H1 (cell line): ENCODE data around the gene CYTIP. TPM values are rescaled to one million over a fixed set of nuclear protein-coding genes. Genes with fewer than 3 reads are reported as not detected.

Experiments
- CTCF ChIA-PET: fragments of 300-600 bp; sonication (Branson Sonifier 250); formaldehyde crosslinking; loops from one replicate; lab custom pipeline; 2021; ENCODE audit not compliant: partially characterized antibody; lab: Charles Lee
- POLR2A ChIA-PET: fragments of 300-600 bp; sonication (Branson Sonifier 250); formaldehyde crosslinking; loops from one replicate; lab custom pipeline; 2021; ENCODE audit warnings: inconsistent platforms; ENCODE audit not compliant: partially characterized antibody; lab: Charles Lee
- DNase-seq, 2 experiments: peaks; one replicate each; pipeline versions ENCODE4 v3.0.0 to v3.0.0-alpha.2; 2010 to 2022; ENCODE audit warnings: low spot score in 2 of 2, low read depth in 1 of 2, mixed read lengths in 1 of 2
- FAIRE-seq: peaks from 2 replicates; lab custom pipeline; 2011; peaks lifted over from hg19 to GRCh38; lab: Jason Lieb, UNC
- H2AFZ ChIP-seq: 2 replicates; pipeline ENCODE4 v1.8.1; 2012; ENCODE audit warnings: low read length, inconsistent platforms
- H2AK5ac ChIP-seq: 2 replicates; pipeline ENCODE4 v1.6.1; 2013; ENCODE audit warnings: low read depth, low read length
- H2BK120ac ChIP-seq: replicated peaks from 2 replicates; pipeline ENCODE3; 2013; ENCODE audit warnings: low read depth, low read length, inconsistent platforms
- H2BK12ac ChIP-seq: 2 replicates; pipeline ENCODE4 v1.6.1; 2013; ENCODE audit warnings: low read depth, low read length
- H2BK15ac ChIP-seq: 2 replicates; pipeline ENCODE4 v1.6.1; 2013; ENCODE audit warnings: low read length
- H2BK20ac ChIP-seq: 2 replicates; pipeline ENCODE4 v1.6.1; 2013; ENCODE audit warnings: low read length
- H2BK5ac ChIP-seq: 2 replicates; pipeline ENCODE4 v1.6.1; 2013; ENCODE audit warnings: low read depth, low read length
- H3K14ac ChIP-seq: 2 replicates; pipeline ENCODE4 v1.6.1; 2013; ENCODE audit warnings: inconsistent platforms; ENCODE audit not compliant: insufficient read length
- H3K18ac ChIP-seq: 2 replicates; pipeline ENCODE4 v1.6.1; 2013; ENCODE audit warnings: low read length; ENCODE audit errors: extremely low read depth
- H3K23ac ChIP-seq: 2 replicates; pipeline ENCODE4 v1.6.1; 2013; ENCODE audit warnings: inconsistent platforms; ENCODE audit not compliant: insufficient read length
- H3K23me2 ChIP-seq: 2 replicates; pipeline ENCODE4 v1.6.1; 2013; ENCODE audit warnings: low read depth, low read length
- H3K27ac ChIP-seq: 2 replicates; pipeline ENCODE4 v1.6.1; 2011; ENCODE audit warnings: low read depth, low read length, inconsistent platforms
- H3K27me3 ChIP-seq, 4 experiments: replicated peaks in 1 of 4; 1 replicate in 1 of 4; 2 replicates in 3 of 4; pipeline versions ENCODE4 v1.6.1 to v1.8.1; 2011 to 2013; ENCODE audit warnings: low read length in 3 of 4, mild to moderate bottlenecking in 3 of 4, inconsistent platforms in 2 of 4, mixed read lengths in 2 of 4, moderate library complexity in 1 of 4; ENCODE audit not compliant: control insufficient read depth in 3 of 4, insufficient read depth in 3 of 4; ENCODE audit errors: extremely low read depth in 1 of 4
- H3K36me3 ChIP-seq, 4 experiments: 2 replicates each; pipeline versions ENCODE4 v1.6.1 to v1.8.1; 2011 to 2013; ENCODE audit warnings: mild to moderate bottlenecking in 4 of 4, low read length in 3 of 4, moderate library complexity in 2 of 4, control low read depth in 1 of 4, inconsistent platforms in 1 of 4; ENCODE audit not compliant: insufficient read depth in 4 of 4, control insufficient read depth in 2 of 4
- H3K4ac ChIP-seq: replicated peaks from 2 replicates; pipeline ENCODE3; 2013; ENCODE audit warnings: low read length, low read depth, mixed read lengths, inconsistent platforms; ENCODE audit not compliant: insufficient read length
- H3K4me1 ChIP-seq, 4 experiments: replicated peaks in 1 of 4; 1 replicate in 1 of 4; 2 replicates in 3 of 4; pipeline versions ENCODE4 v1.6.1 to v1.8.1; 2011 to 2013; ENCODE audit warnings: low read length in 3 of 4, inconsistent platforms in 2 of 4, mixed read lengths in 1 of 4; ENCODE audit not compliant: insufficient read depth in 4 of 4, control insufficient read depth in 3 of 4
- H3K4me2 ChIP-seq, 2 experiments: 2 replicates each; pipeline versions ENCODE4 v1.6.1 to v1.8.1; 2011 to 2013; ENCODE audit warnings: low read depth in 2 of 2, low read length in 2 of 2, control low read depth in 1 of 2, inconsistent platforms in 1 of 2, mild to moderate bottlenecking in 1 of 2; ENCODE audit not compliant: insufficient read depth in 1 of 2
- H3K4me3 ChIP-seq, 4 experiments: fragments of 200-600, 300-600 bp in 1 of 4; sonication (generic), shearing (Covaris generic), sonication (Bioruptor Twin) in 1 of 4; 2 replicates each; pipeline versions ENCODE4 v1.5.1 to v1.8.1; 2011 to 2016; ENCODE audit warnings: low read length in 4 of 4, low read depth in 3 of 4, control low read depth in 2 of 4, inconsistent platforms in 2 of 4, mild to moderate bottlenecking in 2 of 4, mixed read lengths in 1 of 4, moderate library complexity in 1 of 4; ENCODE audit not compliant: insufficient read depth in 2 of 4; ENCODE audit errors: extremely low read depth in 1 of 4
- H3K56ac ChIP-seq: replicated peaks from 2 replicates; pipeline ENCODE3; 2013; ENCODE audit warnings: low read depth, mild to moderate bottlenecking, mixed read lengths, low read length, inconsistent platforms; ENCODE audit not compliant: insufficient read length
- H3K79me1 ChIP-seq: 2 replicates; pipeline ENCODE4 v1.6.1; 2013; ENCODE audit warnings: low read depth, low read length, control low read depth
- H3K79me2 ChIP-seq, 2 experiments: 2 replicates each; pipeline versions ENCODE4 v1.6.1 to v1.8.1; 2012 to 2013; ENCODE audit warnings: low read length in 2 of 2, mild to moderate bottlenecking in 2 of 2, inconsistent platforms in 1 of 2; ENCODE audit not compliant: insufficient read depth in 2 of 2, control insufficient read depth in 1 of 2
- H3K9ac ChIP-seq, 4 experiments: replicated peaks in 1 of 4; 1 replicate in 1 of 4; 2 replicates in 3 of 4; pipeline versions ENCODE4 v1.6.1 to v1.8.1; 2011 to 2013; ENCODE audit warnings: low read depth in 3 of 4, low read length in 3 of 4, control low read depth in 2 of 4, mild to moderate bottlenecking in 2 of 4, moderate library complexity in 2 of 4, inconsistent platforms in 1 of 4; ENCODE audit errors: extremely low read depth in 1 of 4
- H3K9me3 ChIP-seq, 2 experiments: 2 replicates each; pipeline versions ENCODE4 v1.6.1 to v1.8.1; 2012 to 2013; ENCODE audit warnings: mild to moderate bottlenecking in 2 of 2, moderate library complexity in 2 of 2, control low read depth in 1 of 2, inconsistent platforms in 1 of 2, low read depth in 1 of 2, low read length in 1 of 2, mixed read lengths in 1 of 2; ENCODE audit not compliant: insufficient read depth in 2 of 2
- H4K20me1 ChIP-seq, 2 experiments: replicated peaks in 1 of 2; 2 replicates each; pipeline versions ENCODE3 to v1.8.1; 2011 to 2013; ENCODE audit warnings: inconsistent platforms in 2 of 2, low read length in 2 of 2, mild to moderate bottlenecking in 1 of 2; ENCODE audit not compliant: insufficient read depth in 2 of 2, control insufficient read depth in 1 of 2
- H4K5ac ChIP-seq: 2 replicates; pipeline ENCODE4 v1.6.1; 2013; ENCODE audit warnings: low read length, low read depth, mixed read lengths, inconsistent platforms; ENCODE audit not compliant: insufficient read length
- H4K8ac ChIP-seq: 2 replicates; pipeline ENCODE4 v1.8.0; 2013; ENCODE audit warnings: mild to moderate bottlenecking, moderate library complexity, low read length, inconsistent platforms; ENCODE audit not compliant: insufficient read depth; ENCODE audit errors: extremely low read depth
- H4K91ac ChIP-seq: replicated peaks from 2 replicates; pipeline ENCODE3; 2013; ENCODE audit warnings: low read length, mixed read lengths, inconsistent platforms; ENCODE audit not compliant: insufficient read length
- BACH1 ChIP-seq: IDR thresholded peaks from 2 replicates; pipeline ENCODE4 v1.6.1; 2012; ENCODE audit warnings: low read length, improper control_type of control experiment
- CHD2 ChIP-seq: IDR thresholded peaks from 2 replicates; pipeline ENCODE4 v1.6.1; 2012; ENCODE audit warnings: low read length, improper control_type of control experiment
- GABPA ChIP-seq: IDR thresholded peaks from 2 replicates; pipeline ENCODE4 v1.6.1; 2011; ENCODE audit warnings: mild to moderate bottlenecking, low read length, moderate library complexity, borderline replicate concordance; ENCODE audit not compliant: insufficient read depth
- JUN ChIP-seq: IDR thresholded peaks from 2 replicates; pipeline ENCODE4 v1.6.1; 2011; ENCODE audit warnings: low read depth, mild to moderate bottlenecking, improper control_type of control experiment, low read length
- KDM4A ChIP-seq: IDR thresholded peaks from one replicate; pipeline ENCODE4 v1.7.1; 2012; ENCODE audit warnings: low read depth, mild to moderate bottlenecking, moderate library complexity, low read length, inconsistent platforms; ENCODE audit not compliant: severe bottlenecking
- NANOG ChIP-seq: IDR thresholded peaks from 2 replicates; pipeline ENCODE4 v1.6.1; 2011; ENCODE audit warnings: low read length, low read depth, mild to moderate bottlenecking, inconsistent platforms; ENCODE audit not compliant: insufficient read depth, poor library complexity, severe bottlenecking
- POLR2AphosphoS5 ChIP-seq: IDR thresholded peaks from 2 replicates; pipeline ENCODE4 v1.6.1; 2011; ENCODE audit warnings: low read depth, low read length
- RNF2 ChIP-seq: fragments of 200-900, 300-1000 bp; sonication (generic); IDR thresholded peaks from 2 replicates; pipeline ENCODE4 v1.7.1; 2016; ENCODE audit warnings: borderline replicate concordance, low read depth, mild to moderate bottlenecking, antibody characterized with exemption, low read length; ENCODE audit not compliant: poor library complexity, severe bottlenecking; ENCODE audit errors: missing control alignments
- RXRA ChIP-seq: IDR thresholded peaks from 2 replicates; pipeline ENCODE4 v1.6.1; 2011; ENCODE audit warnings: low read depth, mild to moderate bottlenecking, low read length, moderate library complexity; ENCODE audit not compliant: insufficient read depth
- WGBS, 2 experiments: shearing (Covaris generic) in 1 of 2; methylation state at CpG; one replicate each; pipeline versions ENCODE4 v1.1.6 to v1.1.7; 2013 to 2015; ENCODE audit warnings: low lambda C conversion rate in 2 of 2, mixed read lengths in 2 of 2, inconsistent platforms in 1 of 2, low coverage in 1 of 2, missing lambda C conversion rate in 1 of 2; ENCODE audit not compliant: insufficient replicate concordance in 2 of 2, insufficient coverage in 1 of 2, insufficient read length in 1 of 2; ENCODE audit errors: extremely low coverage in 1 of 2, missing lambda C conversion rate in 1 of 2; 5-methylcytosine and 5-hydroxymethylcytosine counted together
- polyA plus RNA-seq, 7 experiments: library from polyadenylated mRNA; depleted of rRNA in 3 of 7; stranded (reverse) in 5 of 7; unstranded in 2 of 7; fragments of >200 nt in 5 of 7; fragments of 200-250 nt in 2 of 7; gene quantifications; 1 replicate in 5 of 7; 2 replicates in 1 of 7; 4 replicates in 1 of 7; pipeline versions ENCODE4 v1.2.1 to v1.2.3, GENCODE V29; 2011 to 2013; ENCODE audit warnings: missing spikeins in 2 of 7, mixed read lengths in 2 of 7
- total RNA-seq: library from RNA; stranded (reverse); fragmentation: NEBNext Ultra II Directional; extraction: Animal tissue kit (Norgen Biotek cat#: 25700); gene quantifications from 2 replicates; pipeline ENCODE4 v1.2.1, GENCODE V29; 2021
- TF ChIP-seq, protein P1 (sequence below): IDR thresholded peaks from 2 replicates; pipeline ENCODE4 v1.6.1; 2011; ENCODE audit warnings: low read depth, mild to moderate bottlenecking, low read length; ENCODE audit not compliant: insufficient read depth
- TF ChIP-seq, protein P2 (sequence below): IDR thresholded peaks from 2 replicates; pipeline ENCODE4 v1.6.1; 2012; ENCODE audit warnings: low read length, inconsistent platforms

Gene CYTIP
- total and polyA plus RNA-seq, 2 of the 8 experiments (the other 6 are each of a cell fraction or from before 2014, with no cell fraction given) = 0.12 TPM; not detected in 1

DNA sequence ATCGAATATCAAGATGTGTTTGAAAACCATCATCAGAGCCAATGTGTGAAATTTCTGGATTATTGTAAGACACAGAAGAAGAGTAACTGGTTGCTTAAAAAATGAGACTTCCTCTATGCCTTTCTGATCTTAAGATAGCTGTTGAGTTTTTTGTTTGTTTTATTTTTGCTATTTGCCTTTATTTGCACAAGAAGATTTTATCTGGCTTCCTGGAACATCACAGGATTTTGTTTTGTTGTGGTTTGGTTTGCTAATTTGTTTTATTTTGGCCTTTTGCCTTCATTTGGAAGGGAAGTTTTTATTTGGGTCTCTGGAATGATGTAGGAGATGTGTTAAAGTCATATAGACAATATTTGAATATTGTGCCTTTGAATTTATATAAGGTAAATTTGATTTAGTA is 3.9 kb upstream of the CYTIP start:
- Histone ChIP-seq H3K27ac (no peak overlapping the region), H3K14ac (no peak overlapping the region), H3K79me2 (no peaks in the 10 kb centered on the region), H3K23me2 (no peaks in the 10 kb centered on the region; the same call in 1 of the 2 replicates), H3K9me3 (no peaks in the 10 kb centered on the region), H2BK120ac (no peak overlapping the region), H2BK20ac (no peak overlapping the region), H2BK15ac (no peak overlapping the region), H4K91ac (no peak overlapping the region), H2BK5ac (no peak overlapping the region), H3K18ac (no peak overlapping the region), H3K56ac (no peak overlapping the region), H3K27me3 (no peaks in the 10 kb centered on the region), H3K4ac (no peak overlapping the region), H2BK12ac (no peak overlapping the region), H3K4me1 (no peaks in the 10 kb centered on the region), H3K4me3 (no peak overlapping the region), H3K23ac (no peak overlapping the region), H3K9ac (no peak overlapping the region), H4K5ac (no peak overlapping the region), H2AK5ac (no peak overlapping the region), H3K36me3 (no peaks in the 10 kb centered on the region), H4K20me1 (no peaks in the 10 kb centered on the region), H3K4me2 (no peak overlapping the region), H2AFZ (no peak overlapping the region), H4K8ac (no peak overlapping the region), H3K79me1 (no peaks in the 10 kb centered on the region)
- DNase-seq = no peak
- no peak for FAIRE-seq
- ChIA-PET CTCF (no interaction called here), POLR2A (no interaction called here)
- WGBS, 2 experiments = 88% methylated on average over 1 of the region's 1 CpG; no CpG with 5 or more reads in 1 of the 2 experiments
- TF ChIP-seq RNF2 (no peak), BACH1 (no peak), POLR2AphosphoS5 (no peak), JUN (no peak), RXRA (no peak), CHD2 (no peak), NANOG (no peak), GABPA (no peak), KDM4A (no peak)
- TF ChIP-seq, protein P1, sequence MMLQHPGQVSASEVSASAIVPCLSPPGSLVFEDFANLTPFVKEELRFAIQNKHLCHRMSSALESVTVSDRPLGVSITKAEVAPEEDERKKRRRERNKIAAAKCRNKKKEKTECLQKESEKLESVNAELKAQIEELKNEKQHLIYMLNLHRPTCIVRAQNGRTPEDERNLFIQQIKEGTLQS = no peak
- TF ChIP-seq, protein P2, sequence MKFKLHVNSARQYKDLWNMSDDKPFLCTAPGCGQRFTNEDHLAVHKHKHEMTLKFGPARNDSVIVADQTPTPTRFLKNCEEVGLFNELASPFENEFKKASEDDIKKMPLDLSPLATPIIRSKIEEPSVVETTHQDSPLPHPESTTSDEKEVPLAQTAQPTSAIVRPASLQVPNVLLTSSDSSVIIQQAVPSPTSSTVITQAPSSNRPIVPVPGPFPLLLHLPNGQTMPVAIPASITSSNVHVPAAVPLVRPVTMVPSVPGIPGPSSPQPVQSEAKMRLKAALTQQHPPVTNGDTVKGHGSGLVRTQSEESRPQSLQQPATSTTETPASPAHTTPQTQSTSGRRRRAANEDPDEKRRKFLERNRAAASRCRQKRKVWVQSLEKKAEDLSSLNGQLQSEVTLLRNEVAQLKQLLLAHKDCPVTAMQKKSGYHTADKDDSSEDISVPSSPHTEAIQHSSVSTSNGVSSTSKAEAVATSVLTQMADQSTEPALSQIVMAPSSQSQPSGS = no peak
